Suprapubic skin (tissue), 4 donors: ENCODE data around the gene EML4. TPM values are rescaled to one million over a fixed set of nuclear protein-coding genes. Genes with fewer than 3 reads are reported as not detected.

Experiments
- DNase-seq, 2 donors: peaks; one replicate each; pipeline ENCODE4 v3.0.0-alpha.2; 2019; ENCODE audit warnings: low spot score in 2 of 2
- H3K27ac ChIP-seq: fragments of 200-600 bp; sonication (generic); one replicate; pipeline ENCODE4 v1.5.1; 2019
- H3K27me3 ChIP-seq: fragments of 200-600 bp; sonication (generic); one replicate; pipeline ENCODE4 v1.5.1; 2019
- H3K36me3 ChIP-seq: fragments of 200-600 bp; sonication (generic); one replicate; pipeline ENCODE4 v1.5.1; 2019
- H3K4me1 ChIP-seq: fragments of 200-600 bp; sonication (generic); one replicate; pipeline ENCODE4 v1.5.1; 2019
- H3K4me3 ChIP-seq: fragments of 200-600 bp; sonication (generic); one replicate; pipeline ENCODE4 v1.5.1; 2019; ENCODE audit warnings: mild to moderate bottlenecking
- H3K9me3 ChIP-seq: fragments of 200-600 bp; sonication (generic); one replicate; pipeline ENCODE4 v1.5.1; 2019
- EP300 ChIP-seq: sonication (generic); formaldehyde crosslinking; IDR thresholded peaks from one replicate; pipeline ENCODE4 v1.6.1; 2017; ENCODE audit warnings: antibody characterized with exemption
- POLR2A ChIP-seq, 2 donors: fragments of 450-650 bp; IDR thresholded peaks; one replicate each; pipeline ENCODE4 v1.6.1; 2017; ENCODE audit warnings: antibody characterized with exemption in 2 of 2, mild to moderate bottlenecking in 2 of 2, moderate library complexity in 2 of 2
- POLR2AphosphoS5 ChIP-seq, 3 donors: sonication (generic); formaldehyde crosslinking; IDR thresholded peaks; one replicate each; pipeline ENCODE4 v1.6.1; 2017; ENCODE audit warnings: antibody characterized with exemption in 3 of 3
- WGBS: methylation state at CpG from one replicate; pipeline ENCODE4 v1.1.5; 2018; 5-methylcytosine and 5-hydroxymethylcytosine counted together
- total RNA-seq, 4 donors: library from RNA; depleted of rRNA; stranded (reverse); fragments of >200 nt; gene quantifications; one replicate each; pipeline ENCODE4 v1.1.0, GENCODE V29; 2016
- TF ChIP-seq, protein P1 (sequence below), 2 donors: fragments of 200-600 bp in 1 of 2; fragments of 450-650 bp in 1 of 2; sonication (generic) in 1 of 2; IDR thresholded peaks; one replicate each; pipeline ENCODE4 v1.5.1; 2016 to 2019; ENCODE audit warnings: antibody characterized with exemption in 2 of 2, mild to moderate bottlenecking in 1 of 2, moderate library complexity in 1 of 2

Gene EML4
- total RNA-seq, 4 donors from 2014 or later = 38.9 to 67.1 (median 43.3) TPM

DNA sequence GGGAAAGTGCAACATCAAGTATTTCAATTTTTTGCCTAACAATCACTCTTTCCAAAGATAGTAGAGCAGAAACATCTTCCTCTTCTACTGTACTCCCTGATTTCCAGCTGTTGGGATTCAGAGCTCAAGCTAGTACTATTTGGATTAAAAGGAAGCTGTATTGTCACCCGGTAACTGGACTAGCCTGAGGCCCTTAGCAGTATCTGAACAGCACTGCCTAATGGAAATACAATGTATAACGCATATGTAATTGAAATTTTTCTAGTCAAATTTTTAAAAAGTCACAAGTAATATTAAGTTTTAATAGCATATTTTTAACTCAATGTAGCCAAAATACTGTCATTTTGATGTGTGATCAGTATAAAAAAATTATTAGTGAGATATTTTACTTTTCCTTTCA is 105.7 kb downstream of the EML4 start:
- Histone ChIP-seq H3K4me3 (no peak overlapping the region), H3K9me3 (no peaks in the 10 kb centered on the region), H3K4me1 (peaks cover 7% of the 10 kb centered on the region), H3K27ac (no peak overlapping the region), H3K27me3 (no peaks in the 10 kb centered on the region), H3K36me3 (peaks cover 7% of the 10 kb centered on the region)
- no peak for TF ChIP-seq EP300
- TF ChIP-seq, protein P1, sequence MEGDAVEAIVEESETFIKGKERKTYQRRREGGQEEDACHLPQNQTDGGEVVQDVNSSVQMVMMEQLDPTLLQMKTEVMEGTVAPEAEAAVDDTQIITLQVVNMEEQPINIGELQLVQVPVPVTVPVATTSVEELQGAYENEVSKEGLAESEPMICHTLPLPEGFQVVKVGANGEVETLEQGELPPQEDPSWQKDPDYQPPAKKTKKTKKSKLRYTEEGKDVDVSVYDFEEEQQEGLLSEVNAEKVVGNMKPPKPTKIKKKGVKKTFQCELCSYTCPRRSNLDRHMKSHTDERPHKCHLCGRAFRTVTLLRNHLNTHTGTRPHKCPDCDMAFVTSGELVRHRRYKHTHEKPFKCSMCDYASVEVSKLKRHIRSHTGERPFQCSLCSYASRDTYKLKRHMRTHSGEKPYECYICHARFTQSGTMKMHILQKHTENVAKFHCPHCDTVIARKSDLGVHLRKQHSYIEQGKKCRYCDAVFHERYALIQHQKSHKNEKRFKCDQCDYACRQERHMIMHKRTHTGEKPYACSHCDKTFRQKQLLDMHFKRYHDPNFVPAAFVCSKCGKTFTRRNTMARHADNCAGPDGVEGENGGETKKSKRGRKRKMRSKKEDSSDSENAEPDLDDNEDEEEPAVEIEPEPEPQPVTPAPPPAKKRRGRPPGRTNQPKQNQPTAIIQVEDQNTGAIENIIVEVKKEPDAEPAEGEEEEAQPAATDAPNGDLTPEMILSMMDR (IDR thresholded peaks at IDR 0.05) = no peak
- TF ChIP-seq POLR2A (IDR thresholded peaks at IDR 0.05) = no peak
- no peak for TF ChIP-seq POLR2AphosphoS5 (IDR thresholded peaks at IDR 0.05)
- WGBS = 90% methylated on average over 2 of the region's 2 CpGs
- DNase-seq = no peak

DNA sequence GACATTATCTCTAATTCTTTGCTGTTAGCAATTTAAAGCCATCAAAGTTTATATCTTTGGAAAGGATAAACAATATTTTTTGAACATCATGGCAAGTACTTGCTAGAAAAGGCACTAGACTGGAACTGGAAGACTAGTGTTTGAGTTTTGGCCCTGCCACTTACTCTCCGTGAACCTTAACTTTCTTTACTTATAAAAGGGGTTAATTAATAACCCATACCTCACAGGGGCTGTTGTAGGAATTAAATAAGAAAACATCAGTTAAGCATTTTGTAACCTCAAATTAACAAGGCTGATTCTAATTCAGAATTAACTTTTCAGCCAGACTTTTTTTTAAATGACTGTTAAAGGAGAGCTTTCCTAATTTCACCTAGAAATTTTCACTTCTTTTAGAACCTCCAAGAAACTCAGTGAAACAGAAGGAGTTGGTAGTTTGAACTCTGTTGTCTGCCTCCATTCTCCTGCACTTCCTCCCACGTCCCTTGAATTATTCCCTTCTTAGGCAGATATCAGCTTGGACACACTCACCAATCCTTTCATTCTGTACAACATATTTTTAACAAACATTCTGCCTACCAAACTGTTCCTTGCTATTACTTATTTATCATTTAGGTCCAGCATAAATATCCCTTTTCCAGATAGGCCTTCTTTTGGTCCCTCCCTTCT is 112.4 kb downstream of the EML4 start:
- Histone ChIP-seq H3K4me1 (no peaks in the 10 kb centered on the region), H3K9me3 (no peaks in the 10 kb centered on the region), H3K27ac (no peak overlapping the region), H3K36me3 (peaks cover 25% of the 10 kb centered on the region), H3K4me3 (no peak overlapping the region), H3K27me3 (no peaks in the 10 kb centered on the region)
- no peak for DNase-seq
- TF ChIP-seq, protein P1 (IDR thresholded peaks at IDR 0.05) = no peak
- TF ChIP-seq EP300 (no peak), POLR2A (IDR thresholded peaks at IDR 0.05) (no peak), POLR2AphosphoS5 (IDR thresholded peaks at IDR 0.05) (no peak)
- 91% methylated on average over 2 of the region's 2 CpGs for WGBS

DNA sequence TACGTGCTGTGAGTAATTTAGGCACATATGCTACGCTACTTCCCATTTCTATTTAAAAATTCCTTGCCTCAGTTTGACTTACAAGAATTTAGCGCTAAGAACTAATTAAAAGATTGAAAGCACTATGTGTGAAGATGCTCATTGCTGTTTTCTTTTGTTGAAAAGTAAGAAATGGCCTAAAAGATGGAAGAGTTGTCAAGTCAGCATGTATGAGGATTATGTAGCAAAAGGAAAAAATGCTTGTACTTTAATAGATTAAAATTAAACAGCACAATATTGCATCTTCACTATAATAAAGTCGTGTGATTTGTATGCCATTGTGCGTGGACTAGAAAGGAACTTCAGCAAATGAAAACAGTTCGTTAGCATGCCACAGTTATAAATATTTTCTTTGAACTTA is 114.9 kb downstream of the EML4 start:
- 94% methylated on average over 6 of the region's 6 CpGs for WGBS
- no peak for DNase-seq
- TF ChIP-seq EP300 = no peak
- TF ChIP-seq POLR2A (IDR thresholded peaks at IDR 0.05) = no peak
- TF ChIP-seq, protein P1 (IDR thresholded peaks at IDR 0.05) = no peak
- TF ChIP-seq POLR2AphosphoS5 (IDR thresholded peaks at IDR 0.05) = no peak
- Histone ChIP-seq H3K9me3 (no peaks in the 10 kb centered on the region), H3K27ac (no peak overlapping the region), H3K27me3 (no peaks in the 10 kb centered on the region), H3K4me3 (no peak overlapping the region), H3K36me3 (peaks cover 34% of the 10 kb centered on the region), H3K4me1 (no peaks in the 10 kb centered on the region)

DNA sequence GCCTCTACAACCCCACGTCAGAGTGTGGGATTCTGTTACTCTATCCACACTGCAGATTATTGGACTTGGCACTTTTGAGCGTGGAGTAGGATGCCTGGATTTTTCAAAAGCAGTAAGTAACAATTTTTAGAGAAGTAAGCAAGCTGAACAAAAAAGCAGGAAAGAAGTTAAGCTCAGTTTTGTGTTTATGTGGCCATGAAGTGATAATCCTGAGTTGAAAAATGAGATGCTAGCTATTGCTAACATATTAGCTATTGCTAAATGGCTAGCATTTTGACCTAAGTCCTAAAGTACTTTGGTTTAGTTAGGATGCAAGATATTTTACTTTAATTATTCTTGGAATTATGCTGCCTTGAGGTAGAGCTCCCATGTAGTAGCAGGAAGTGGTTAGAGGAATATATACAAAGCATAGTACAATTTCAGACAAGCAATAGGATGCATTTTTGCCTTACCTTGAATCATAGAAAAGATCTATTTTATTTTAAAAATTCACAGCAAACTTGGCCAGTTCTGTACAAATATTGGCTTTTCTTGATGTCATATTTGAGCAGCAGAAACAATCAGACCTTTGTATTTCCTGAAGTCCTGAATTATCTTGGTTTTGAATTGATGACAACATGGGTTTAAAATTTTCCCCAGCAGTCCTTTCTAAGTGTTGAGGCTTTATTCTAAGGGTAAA is 117.3 kb downstream of the EML4 start:
- Histone ChIP-seq H3K27me3 (no peaks in the 10 kb centered on the region), H3K36me3 (peaks cover 33% of the 10 kb centered on the region), H3K4me3 (no peak overlapping the region), H3K4me1 (no peaks in the 10 kb centered on the region), H3K9me3 (no peaks in the 10 kb centered on the region), H3K27ac (no peak overlapping the region)
- no peak for DNase-seq
- no peak for TF ChIP-seq POLR2AphosphoS5 (IDR thresholded peaks at IDR 0.05)
- TF ChIP-seq, protein P1 (IDR thresholded peaks at IDR 0.05) = no peak
- 90% methylated on average over 2 of the region's 2 CpGs for whole genome bisulfite sequencing

DNA sequence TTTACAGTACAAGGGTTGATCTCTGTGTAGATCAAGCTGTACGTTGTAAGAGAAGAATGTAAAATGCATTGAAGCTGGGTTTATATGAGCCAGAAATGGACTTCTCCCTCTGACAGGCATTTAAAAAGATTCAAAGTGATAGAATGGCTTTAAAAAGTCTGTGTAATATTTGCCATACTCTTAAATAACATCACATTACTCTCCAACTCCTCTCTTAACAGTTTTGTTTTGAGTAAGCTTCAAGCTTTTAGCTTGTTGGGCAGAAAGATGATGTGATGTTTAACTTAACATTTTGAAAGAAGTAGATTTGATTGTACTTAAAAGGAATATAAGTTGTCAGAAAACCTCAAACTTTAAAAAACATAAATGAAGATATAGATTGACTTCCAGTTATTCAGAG is 119.7 kb downstream of the EML4 start:
- Histone ChIP-seq H3K36me3 (peaks cover 36% of the 10 kb centered on the region), H3K27me3 (no peaks in the 10 kb centered on the region), H3K4me1 (no peaks in the 10 kb centered on the region), H3K27ac (no peak overlapping the region), H3K9me3 (no peaks in the 10 kb centered on the region), H3K4me3 (no peak overlapping the region)
- 88% methylated on average over 1 of the region's 1 CpG for WGBS
- DNase-seq = no peak
- TF ChIP-seq POLR2A (IDR thresholded peaks at IDR 0.05) (no peak), POLR2AphosphoS5 (IDR thresholded peaks at IDR 0.05) (no peak), EP300 (no peak)
- TF ChIP-seq, protein P1 (IDR thresholded peaks at IDR 0.05) = no peak
